WTC11 (cell line): ENCODE measurements around the gene USP48.

Source experiments
- CREB1 ChIP-seq: sonication (generic); formaldehyde crosslinking; IDR thresholded peaks from 2 replicates; pipeline ENCODE4 v1.8.0; 2023; ENCODE audit warnings: mild to moderate bottlenecking, missing genetic modification reagents
- CREM ChIP-seq: sonication (generic); formaldehyde crosslinking; IDR thresholded peaks from 2 replicates; pipeline ENCODE4 v1.8.1; 2022; ENCODE audit warnings: mild to moderate bottlenecking, missing genetic modification reagents, moderate library complexity
- FOXJ3 ChIP-seq: sonication (generic); formaldehyde crosslinking; IDR thresholded peaks from 2 replicates; pipeline ENCODE4 v1.9.0; 2021; ENCODE audit warnings: missing genetic modification reagents, mild to moderate bottlenecking, borderline replicate concordance
- IRF2 ChIP-seq: sonication (generic); formaldehyde crosslinking; IDR thresholded peaks from 2 replicates; pipeline ENCODE4 v1.8.0; 2022; ENCODE audit warnings: low read depth, missing genetic modification reagents, borderline replicate concordance
- MYBL2 ChIP-seq: sonication (generic); formaldehyde crosslinking; IDR thresholded peaks from 2 replicates; pipeline ENCODE4 v1.8.1; 2023; ENCODE audit warnings: mild to moderate bottlenecking, moderate library complexity, missing genetic modification reagents
- RORB ChIP-seq: fragments of 250-450 bp; sonication (Bioruptor Pico); IDR thresholded peaks from 2 replicates; pipeline ENCODE4 v1.9.0; 2021; ENCODE audit warnings: mild to moderate bottlenecking
- TF ChIP-seq, protein P1 (sequence below): fragments of 200-600 bp; IDR thresholded peaks from 2 replicates; pipeline ENCODE4 v1.8.0; 2022; ENCODE audit warnings: antibody characterized with exemption
- TF ChIP-seq, protein P2 (sequence below): sonication (generic); formaldehyde crosslinking; IDR thresholded peaks from 2 replicates; pipeline ENCODE4 v1.8.1; 2022; ENCODE audit warnings: low read depth, missing genetic modification reagents, borderline replicate concordance
- TF ChIP-seq, protein P3 (sequence below): sonication (generic); formaldehyde crosslinking; IDR thresholded peaks from 2 replicates; pipeline ENCODE4 v1.8.0; 2022; ENCODE audit warnings: mild to moderate bottlenecking, missing genetic modification reagents
- TF ChIP-seq, protein P4 (sequence below): sonication (generic); formaldehyde crosslinking; IDR thresholded peaks from 2 replicates; pipeline ENCODE4 v1.8.0; 2022; ENCODE audit warnings: mild to moderate bottlenecking, missing genetic modification reagents
- TF ChIP-seq, protein P5 (sequence below): sonication (generic); formaldehyde crosslinking; IDR thresholded peaks from 2 replicates; pipeline ENCODE4 v1.8.1; 2023; ENCODE audit warnings: mild to moderate bottlenecking, missing genetic modification reagents, borderline replicate concordance

DNA sequence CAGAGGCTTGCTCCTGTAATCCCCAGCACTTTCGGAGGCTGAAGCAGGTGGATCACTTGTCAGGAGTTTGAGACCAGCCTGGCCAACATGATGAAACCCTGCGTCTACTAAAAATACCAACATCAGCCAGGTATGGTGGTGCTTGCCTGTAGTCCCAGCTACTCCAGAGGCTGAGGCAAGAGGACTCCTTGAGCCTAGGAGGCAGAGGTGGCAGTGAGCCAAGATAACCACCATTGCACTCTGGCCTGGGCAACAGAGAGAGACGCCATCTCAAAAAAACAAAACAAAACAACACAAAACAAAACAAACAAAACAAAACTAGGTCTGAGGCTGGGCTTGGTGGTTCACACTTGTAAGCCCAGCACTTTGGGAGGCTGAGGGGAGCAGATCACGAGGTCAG, 75.1 kb downstream of the USP48 start:
- TF ChIP-seq, protein P1, sequence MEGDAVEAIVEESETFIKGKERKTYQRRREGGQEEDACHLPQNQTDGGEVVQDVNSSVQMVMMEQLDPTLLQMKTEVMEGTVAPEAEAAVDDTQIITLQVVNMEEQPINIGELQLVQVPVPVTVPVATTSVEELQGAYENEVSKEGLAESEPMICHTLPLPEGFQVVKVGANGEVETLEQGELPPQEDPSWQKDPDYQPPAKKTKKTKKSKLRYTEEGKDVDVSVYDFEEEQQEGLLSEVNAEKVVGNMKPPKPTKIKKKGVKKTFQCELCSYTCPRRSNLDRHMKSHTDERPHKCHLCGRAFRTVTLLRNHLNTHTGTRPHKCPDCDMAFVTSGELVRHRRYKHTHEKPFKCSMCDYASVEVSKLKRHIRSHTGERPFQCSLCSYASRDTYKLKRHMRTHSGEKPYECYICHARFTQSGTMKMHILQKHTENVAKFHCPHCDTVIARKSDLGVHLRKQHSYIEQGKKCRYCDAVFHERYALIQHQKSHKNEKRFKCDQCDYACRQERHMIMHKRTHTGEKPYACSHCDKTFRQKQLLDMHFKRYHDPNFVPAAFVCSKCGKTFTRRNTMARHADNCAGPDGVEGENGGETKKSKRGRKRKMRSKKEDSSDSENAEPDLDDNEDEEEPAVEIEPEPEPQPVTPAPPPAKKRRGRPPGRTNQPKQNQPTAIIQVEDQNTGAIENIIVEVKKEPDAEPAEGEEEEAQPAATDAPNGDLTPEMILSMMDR = no peak
- TF ChIP-seq RORB (CRISPR knock-in tag) (no peak), MYBL2 (no peak), IRF2 (CRISPR knock-in tag) (no peak), FOXJ3 (CRISPR knock-in tag) (no peak), CREB1 (CRISPR knock-in tag) (no peak), CREM (no peak)
- TF ChIP-seq, protein P2, sequence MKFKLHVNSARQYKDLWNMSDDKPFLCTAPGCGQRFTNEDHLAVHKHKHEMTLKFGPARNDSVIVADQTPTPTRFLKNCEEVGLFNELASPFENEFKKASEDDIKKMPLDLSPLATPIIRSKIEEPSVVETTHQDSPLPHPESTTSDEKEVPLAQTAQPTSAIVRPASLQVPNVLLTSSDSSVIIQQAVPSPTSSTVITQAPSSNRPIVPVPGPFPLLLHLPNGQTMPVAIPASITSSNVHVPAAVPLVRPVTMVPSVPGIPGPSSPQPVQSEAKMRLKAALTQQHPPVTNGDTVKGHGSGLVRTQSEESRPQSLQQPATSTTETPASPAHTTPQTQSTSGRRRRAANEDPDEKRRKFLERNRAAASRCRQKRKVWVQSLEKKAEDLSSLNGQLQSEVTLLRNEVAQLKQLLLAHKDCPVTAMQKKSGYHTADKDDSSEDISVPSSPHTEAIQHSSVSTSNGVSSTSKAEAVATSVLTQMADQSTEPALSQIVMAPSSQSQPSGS (CRISPR knock-in tag) = no peak
- TF ChIP-seq, protein P3, sequence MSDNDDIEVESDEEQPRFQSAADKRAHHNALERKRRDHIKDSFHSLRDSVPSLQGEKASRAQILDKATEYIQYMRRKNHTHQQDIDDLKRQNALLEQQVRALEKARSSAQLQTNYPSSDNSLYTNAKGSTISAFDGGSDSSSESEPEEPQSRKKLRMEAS (CRISPR knock-in tag) = no peak
- TF ChIP-seq, protein P4, sequence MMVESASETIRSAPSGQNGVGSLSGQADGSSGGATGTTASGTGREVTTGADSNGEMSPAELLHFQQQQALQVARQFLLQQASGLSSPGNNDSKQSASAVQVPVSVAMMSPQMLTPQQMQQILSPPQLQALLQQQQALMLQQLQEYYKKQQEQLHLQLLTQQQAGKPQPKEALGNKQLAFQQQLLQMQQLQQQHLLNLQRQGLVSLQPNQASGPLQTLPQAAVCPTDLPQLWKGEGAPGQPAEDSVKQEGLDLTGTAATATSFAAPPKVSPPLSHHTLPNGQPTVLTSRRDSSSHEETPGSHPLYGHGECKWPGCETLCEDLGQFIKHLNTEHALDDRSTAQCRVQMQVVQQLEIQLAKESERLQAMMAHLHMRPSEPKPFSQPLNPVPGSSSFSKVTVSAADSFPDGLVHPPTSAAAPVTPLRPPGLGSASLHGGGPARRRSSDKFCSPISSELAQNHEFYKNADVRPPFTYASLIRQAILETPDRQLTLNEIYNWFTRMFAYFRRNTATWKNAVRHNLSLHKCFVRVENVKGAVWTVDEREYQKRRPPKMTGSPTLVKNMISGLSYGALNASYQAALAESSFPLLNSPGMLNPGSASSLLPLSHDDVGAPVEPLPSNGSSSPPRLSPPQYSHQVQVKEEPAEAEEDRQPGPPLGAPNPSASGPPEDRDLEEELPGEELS = no peak
- TF ChIP-seq, protein P5, sequence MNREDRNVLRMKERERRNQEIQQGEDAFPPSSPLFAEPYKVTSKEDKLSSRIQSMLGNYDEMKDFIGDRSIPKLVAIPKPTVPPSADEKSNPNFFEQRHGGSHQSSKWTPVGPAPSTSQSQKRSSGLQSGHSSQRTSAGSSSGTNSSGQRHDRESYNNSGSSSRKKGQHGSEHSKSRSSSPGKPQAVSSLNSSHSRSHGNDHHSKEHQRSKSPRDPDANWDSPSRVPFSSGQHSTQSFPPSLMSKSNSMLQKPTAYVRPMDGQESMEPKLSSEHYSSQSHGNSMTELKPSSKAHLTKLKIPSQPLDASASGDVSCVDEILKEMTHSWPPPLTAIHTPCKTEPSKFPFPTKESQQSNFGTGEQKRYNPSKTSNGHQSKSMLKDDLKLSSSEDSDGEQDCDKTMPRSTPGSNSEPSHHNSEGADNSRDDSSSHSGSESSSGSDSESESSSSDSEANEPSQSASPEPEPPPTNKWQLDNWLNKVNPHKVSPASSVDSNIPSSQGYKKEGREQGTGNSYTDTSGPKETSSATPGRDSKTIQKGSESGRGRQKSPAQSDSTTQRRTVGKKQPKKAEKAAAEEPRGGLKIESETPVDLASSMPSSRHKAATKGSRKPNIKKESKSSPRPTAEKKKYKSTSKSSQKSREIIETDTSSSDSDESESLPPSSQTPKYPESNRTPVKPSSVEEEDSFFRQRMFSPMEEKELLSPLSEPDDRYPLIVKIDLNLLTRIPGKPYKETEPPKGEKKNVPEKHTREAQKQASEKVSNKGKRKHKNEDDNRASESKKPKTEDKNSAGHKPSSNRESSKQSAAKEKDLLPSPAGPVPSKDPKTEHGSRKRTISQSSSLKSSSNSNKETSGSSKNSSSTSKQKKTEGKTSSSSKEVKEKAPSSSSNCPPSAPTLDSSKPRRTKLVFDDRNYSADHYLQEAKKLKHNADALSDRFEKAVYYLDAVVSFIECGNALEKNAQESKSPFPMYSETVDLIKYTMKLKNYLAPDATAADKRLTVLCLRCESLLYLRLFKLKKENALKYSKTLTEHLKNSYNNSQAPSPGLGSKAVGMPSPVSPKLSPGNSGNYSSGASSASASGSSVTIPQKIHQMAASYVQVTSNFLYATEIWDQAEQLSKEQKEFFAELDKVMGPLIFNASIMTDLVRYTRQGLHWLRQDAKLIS (CRISPR knock-in tag) = no peak
